ENCODE measurements around the gene ASL. TPM values are rescaled to one million over a fixed set of nuclear protein-coding genes. Genes with fewer than 3 reads are reported as not detected.
A peak's percentile ranks its signal among the peaks of the same experiment; 100 is the strongest.

Gene ASL
- total and polyA plus RNA-seq, 9 of the 15 experiments (the other 6 are each of a cell fraction or from before 2014, with no cell fraction given): 2.6 to 67.0 (median 33.3) TPM

DNA sequence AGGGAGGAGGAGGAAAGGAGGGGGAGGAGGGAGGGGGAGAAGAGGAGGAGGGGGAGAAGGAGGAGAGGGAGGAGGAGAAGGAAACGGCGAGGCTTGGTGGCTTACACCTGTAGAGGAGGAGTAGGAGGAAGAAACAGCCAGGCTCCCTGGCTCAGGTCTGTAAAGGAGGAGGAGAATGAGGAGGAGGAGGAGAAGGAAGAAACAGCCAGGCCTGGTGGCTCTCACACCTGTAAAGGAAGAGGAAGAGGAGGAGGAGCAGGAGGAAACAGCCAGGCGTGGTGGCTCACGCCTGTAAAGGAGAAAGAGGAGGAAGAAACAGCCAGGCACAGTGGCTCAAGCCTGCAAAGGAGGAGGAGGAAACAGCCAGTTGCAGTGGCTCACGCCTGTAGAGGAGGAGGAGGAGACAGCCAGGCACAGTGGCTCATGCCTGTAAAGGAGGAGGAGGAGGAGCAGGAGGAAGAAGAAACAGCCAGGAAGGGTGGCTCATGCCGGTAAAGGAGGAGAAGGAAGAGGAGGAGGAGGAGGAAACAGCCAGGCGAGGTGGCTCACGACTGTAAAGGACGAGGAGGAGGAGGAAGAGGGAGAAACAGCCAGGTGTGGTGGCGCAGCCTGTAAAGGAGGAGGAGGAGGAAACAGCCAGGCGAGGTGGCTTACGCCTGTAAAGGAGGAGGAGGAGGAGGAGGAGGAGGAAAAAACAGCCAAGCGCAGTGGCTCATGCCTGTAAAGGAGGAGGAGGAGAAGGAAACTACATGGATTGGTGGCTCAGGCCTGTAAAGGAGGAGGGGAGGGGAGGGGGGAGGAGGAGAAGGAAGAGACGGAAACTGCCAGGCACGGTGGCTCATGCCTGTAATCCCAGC lies 24.2 kb downstream of the ASL start (continued):
- TF ChIP-seq, protein P1, sequence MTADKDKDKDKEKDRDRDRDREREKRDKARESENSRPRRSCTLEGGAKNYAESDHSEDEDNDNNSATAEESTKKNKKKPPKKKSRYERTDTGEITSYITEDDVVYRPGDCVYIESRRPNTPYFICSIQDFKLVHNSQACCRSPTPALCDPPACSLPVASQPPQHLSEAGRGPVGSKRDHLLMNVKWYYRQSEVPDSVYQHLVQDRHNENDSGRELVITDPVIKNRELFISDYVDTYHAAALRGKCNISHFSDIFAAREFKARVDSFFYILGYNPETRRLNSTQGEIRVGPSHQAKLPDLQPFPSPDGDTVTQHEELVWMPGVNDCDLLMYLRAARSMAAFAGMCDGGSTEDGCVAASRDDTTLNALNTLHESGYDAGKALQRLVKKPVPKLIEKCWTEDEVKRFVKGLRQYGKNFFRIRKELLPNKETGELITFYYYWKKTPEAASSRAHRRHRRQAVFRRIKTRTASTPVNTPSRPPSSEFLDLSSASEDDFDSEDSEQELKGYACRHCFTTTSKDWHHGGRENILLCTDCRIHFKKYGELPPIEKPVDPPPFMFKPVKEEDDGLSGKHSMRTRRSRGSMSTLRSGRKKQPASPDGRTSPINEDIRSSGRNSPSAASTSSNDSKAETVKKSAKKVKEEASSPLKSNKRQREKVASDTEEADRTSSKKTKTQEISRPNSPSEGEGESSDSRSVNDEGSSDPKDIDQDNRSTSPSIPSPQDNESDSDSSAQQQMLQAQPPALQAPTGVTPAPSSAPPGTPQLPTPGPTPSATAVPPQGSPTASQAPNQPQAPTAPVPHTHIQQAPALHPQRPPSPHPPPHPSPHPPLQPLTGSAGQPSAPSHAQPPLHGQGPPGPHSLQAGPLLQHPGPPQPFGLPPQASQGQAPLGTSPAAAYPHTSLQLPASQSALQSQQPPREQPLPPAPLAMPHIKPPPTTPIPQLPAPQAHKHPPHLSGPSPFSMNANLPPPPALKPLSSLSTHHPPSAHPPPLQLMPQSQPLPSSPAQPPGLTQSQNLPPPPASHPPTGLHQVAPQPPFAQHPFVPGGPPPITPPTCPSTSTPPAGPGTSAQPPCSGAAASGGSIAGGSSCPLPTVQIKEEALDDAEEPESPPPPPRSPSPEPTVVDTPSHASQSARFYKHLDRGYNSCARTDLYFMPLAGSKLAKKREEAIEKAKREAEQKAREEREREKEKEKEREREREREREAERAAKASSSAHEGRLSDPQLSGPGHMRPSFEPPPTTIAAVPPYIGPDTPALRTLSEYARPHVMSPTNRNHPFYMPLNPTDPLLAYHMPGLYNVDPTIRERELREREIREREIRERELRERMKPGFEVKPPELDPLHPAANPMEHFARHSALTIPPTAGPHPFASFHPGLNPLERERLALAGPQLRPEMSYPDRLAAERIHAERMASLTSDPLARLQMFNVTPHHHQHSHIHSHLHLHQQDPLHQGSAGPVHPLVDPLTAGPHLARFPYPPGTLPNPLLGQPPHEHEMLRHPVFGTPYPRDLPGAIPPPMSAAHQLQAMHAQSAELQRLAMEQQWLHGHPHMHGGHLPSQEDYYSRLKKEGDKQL (CRISPR knock-in tag; IDR thresholded peaks at IDR 0.05; ENCODE audit: borderline replicate concordance): no peak
- TF ChIP-seq SMAD4 (CRISPR knock-in tag; conservative IDR thresholded peaks at IDR 0.05) (0 out of 2 replicates have a peak, but pooled peaks have one; percentile 15), RUNX1 (IDR thresholded peaks at IDR 0.05; ENCODE audit: low read depth) (no peak), ZNF175 (CRISPR knock-in tag; IDR thresholded peaks at IDR 0.05; ENCODE audit: low read depth) (no peak), FOXJ3 (CRISPR knock-in tag; IDR thresholded peaks at IDR 0.05) (no peak), SAFB2 (IDR thresholded peaks at IDR 0.05; ENCODE audit: borderline replicate concordance, low read depth, low read length, severe bottlenecking) (no peak), NCOA4 (IDR thresholded peaks at IDR 0.05; ENCODE audit: partially characterized antibody) (no peak), E2F3 (CRISPR knock-in tag; IDR thresholded peaks at IDR 0.05) (no peak), SLC30A9 (CRISPR knock-in tag; IDR thresholded peaks at IDR 0.05) (no peak), ZNF146 (CRISPR knock-in tag; IDR thresholded peaks at IDR 0.05; ENCODE audit: unreplicated experiment) (no peak), NFIC (IDR thresholded peaks at IDR 0.05) (peak; percentile 67)
- TF ChIP-seq, protein P2, sequence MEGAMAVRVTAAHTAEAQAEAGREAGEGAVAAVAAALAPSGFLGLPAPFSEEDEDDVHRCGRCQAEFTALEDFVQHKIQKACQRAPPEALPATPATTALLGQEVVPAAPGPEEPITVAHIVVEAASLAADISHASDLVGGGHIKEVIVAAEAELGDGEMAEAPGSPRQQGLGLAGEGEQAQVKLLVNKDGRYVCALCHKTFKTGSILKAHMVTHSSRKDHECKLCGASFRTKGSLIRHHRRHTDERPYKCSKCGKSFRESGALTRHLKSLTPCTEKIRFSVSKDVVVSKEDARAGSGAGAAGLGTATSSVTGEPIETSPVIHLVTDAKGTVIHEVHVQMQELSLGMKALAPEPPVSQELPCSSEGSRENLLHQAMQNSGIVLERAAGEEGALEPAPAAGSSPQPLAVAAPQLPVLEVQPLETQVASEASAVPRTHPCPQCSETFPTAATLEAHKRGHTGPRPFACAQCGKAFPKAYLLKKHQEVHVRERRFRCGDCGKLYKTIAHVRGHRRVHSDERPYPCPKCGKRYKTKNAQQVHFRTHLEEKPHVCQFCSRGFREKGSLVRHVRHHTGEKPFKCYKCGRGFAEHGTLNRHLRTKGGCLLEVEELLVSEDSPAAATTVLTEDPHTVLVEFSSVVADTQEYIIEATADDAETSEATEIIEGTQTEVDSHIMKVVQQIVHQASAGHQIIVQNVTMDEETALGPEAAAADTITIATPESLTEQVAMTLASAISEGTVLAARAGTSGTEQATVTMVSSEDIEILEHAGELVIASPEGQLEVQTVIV (CRISPR knock-in tag; IDR thresholded peaks at IDR 0.05; ENCODE audit: borderline replicate concordance): no peak
- TF ChIP-seq, protein P3, sequence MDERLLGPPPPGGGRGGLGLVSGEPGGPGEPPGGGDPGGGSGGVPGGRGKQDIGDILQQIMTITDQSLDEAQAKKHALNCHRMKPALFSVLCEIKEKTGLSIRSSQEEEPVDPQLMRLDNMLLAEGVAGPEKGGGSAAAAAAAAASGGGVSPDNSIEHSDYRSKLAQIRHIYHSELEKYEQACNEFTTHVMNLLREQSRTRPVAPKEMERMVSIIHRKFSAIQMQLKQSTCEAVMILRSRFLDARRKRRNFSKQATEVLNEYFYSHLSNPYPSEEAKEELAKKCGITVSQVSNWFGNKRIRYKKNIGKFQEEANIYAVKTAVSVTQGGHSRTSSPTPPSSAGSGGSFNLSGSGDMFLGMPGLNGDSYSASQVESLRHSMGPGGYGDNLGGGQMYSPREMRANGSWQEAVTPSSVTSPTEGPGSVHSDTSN (CRISPR knock-in tag; IDR thresholded peaks at IDR 0.05; ENCODE audit: low read depth): no peak
- TF ChIP-seq, protein P3 (tag; conservative IDR thresholded peaks at IDR 0.05; ENCODE audit: low read depth): no peak

Data from K562 (cell line).